Uterus (tissue), 4 donors: ENCODE results near the gene SLIT3. TPM values are rescaled to one million over a fixed set of nuclear protein-coding genes. Genes with fewer than 3 reads are reported as not detected.

Experiments used
- DNase-seq, 2 donors: peaks; one replicate each; pipeline ENCODE4 v3.0.0-alpha.2; 2019 to 2020
- H3K27ac ChIP-seq, 2 donors: fragments of 200-600 bp; sonication (generic); 1 replicate in 1 of 2; 2 replicates in 1 of 2; pipeline ENCODE4 v1.5.1; 2016 to 2018
- H3K27me3 ChIP-seq, 2 donors: fragments of 200-600 bp; sonication (generic); one replicate each; pipeline ENCODE4 v1.5.1; 2018 to 2019; ENCODE audit warnings: control low read depth in 1 of 2
- H3K36me3 ChIP-seq, 2 donors: fragments of 200-600 bp; sonication (generic); one replicate each; pipeline ENCODE4 v1.5.1; 2019; ENCODE audit warnings: control low read depth in 1 of 2
- H3K4me1 ChIP-seq, 2 donors: fragments of 200-600 bp; sonication (generic); one replicate each; pipeline ENCODE4 v1.5.1; 2018 to 2019; ENCODE audit warnings: control low read depth in 1 of 2
- H3K4me3 ChIP-seq, 2 donors: fragments of 200-600 bp; sonication (generic); 1 replicate in 1 of 2; 2 replicates in 1 of 2; pipeline ENCODE4 v1.5.1; 2018 to 2019; ENCODE audit warnings: mild to moderate bottlenecking in 1 of 2
- H3K9me3 ChIP-seq, 2 donors: fragments of 200-600 bp; sonication (generic); one replicate each; pipeline ENCODE4 v1.5.1; 2019; ENCODE audit warnings: control low read depth in 1 of 2
- POLR2A ChIP-seq, 2 donors: fragments of 450-650 bp; IDR thresholded peaks; one replicate each; pipeline ENCODE4 v1.6.1; 2016; ENCODE audit warnings: antibody characterized with exemption in 2 of 2, mild to moderate bottlenecking in 1 of 2, moderate library complexity in 1 of 2
- intact Hi-C: fragments of 100-400 bp; cut with DNase I; formaldehyde crosslinking; loops from one replicate; pipeline ENCODE4 v1.15.1; 2023; ENCODE audit warnings: low total_unique reads
- total RNA-seq, 4 donors: library from RNA; depleted of rRNA in 3 of 4; stranded (reverse); fragments of >200 nt in 3 of 4; gene quantifications; one replicate each; pipeline versions ENCODE4 v1.1.0 to v1.2.4, GENCODE V29; 2014 to 2023
- TF ChIP-seq, protein P1 (sequence below), 4 experiments: fragments of 200-600 bp in 2 of 4; fragments of 450-650 bp in 2 of 4; sonication (generic) in 2 of 4; IDR thresholded peaks; one replicate each; pipeline ENCODE4 v1.5.1; 2016 to 2019; ENCODE audit warnings: antibody characterized with exemption in 4 of 4, mild to moderate bottlenecking in 2 of 4, moderate library complexity in 1 of 4
- donor health status: DM: yes; HTN: yes; CAD: no.

SLIT3 gene
- total RNA-seq, 4 donors from 2014 or later: 9.4 to 62.2 (median 28.1) TPM

DNA sequence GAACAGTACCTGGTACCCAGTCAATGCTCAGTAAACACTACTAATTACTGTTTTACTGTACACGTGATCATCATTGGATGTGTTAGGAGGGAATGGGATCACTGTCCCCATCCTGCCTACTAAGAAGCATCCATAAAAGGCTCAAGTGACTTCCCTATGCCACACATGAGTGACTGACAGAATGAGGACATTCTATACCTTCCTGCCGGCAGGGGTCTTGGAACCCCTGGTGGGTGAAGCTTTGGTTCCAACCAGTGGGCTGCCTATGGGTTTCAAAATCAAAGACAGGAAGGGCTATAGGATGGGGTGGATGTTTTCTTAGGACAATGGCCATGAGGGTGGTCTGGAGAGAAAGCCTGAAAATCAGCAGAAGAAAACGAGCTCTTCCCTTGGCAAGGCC is 512.2 kb downstream of the SLIT3 start:
- Histone ChIP-seq H3K27me3 (no peaks in the 10 kb centered on the region), H3K36me3 (no peaks in the 10 kb centered on the region), H3K4me3 (no peak overlapping the region), H3K9me3 (no peaks in the 10 kb centered on the region), H3K4me1 (no peaks in the 10 kb centered on the region), H3K27ac (no peak overlapping the region)
- intact Hi-C loops: no loop called here
- no peak for TF ChIP-seq POLR2A (IDR thresholded peaks at IDR 0.05)
- TF ChIP-seq, protein P1, sequence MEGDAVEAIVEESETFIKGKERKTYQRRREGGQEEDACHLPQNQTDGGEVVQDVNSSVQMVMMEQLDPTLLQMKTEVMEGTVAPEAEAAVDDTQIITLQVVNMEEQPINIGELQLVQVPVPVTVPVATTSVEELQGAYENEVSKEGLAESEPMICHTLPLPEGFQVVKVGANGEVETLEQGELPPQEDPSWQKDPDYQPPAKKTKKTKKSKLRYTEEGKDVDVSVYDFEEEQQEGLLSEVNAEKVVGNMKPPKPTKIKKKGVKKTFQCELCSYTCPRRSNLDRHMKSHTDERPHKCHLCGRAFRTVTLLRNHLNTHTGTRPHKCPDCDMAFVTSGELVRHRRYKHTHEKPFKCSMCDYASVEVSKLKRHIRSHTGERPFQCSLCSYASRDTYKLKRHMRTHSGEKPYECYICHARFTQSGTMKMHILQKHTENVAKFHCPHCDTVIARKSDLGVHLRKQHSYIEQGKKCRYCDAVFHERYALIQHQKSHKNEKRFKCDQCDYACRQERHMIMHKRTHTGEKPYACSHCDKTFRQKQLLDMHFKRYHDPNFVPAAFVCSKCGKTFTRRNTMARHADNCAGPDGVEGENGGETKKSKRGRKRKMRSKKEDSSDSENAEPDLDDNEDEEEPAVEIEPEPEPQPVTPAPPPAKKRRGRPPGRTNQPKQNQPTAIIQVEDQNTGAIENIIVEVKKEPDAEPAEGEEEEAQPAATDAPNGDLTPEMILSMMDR (IDR thresholded peaks at IDR 0.05): no peak
- no peak for DNase-seq

DNA sequence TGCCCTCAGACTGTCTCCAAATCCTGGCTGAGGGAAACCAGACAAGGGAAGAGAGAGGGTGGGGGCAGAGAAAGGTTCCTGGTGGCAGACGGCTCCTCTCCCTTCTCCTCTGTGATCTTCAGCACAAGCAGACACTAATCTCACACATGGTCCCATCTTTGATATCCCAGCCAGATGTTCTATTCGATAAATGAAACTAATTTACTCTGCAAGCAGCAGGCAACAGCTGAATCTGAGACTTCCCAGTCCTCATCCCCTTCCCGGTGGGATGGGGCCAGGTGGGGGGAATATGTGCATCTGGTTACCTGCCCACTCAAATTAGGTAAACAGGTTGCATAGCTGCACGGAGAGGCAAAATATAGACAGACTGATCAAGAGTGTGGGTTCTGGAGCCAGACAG is 512.8 kb downstream of the SLIT3 start:
- Histone ChIP-seq H3K27me3 (no peaks in the 10 kb centered on the region), H3K4me3 (no peak overlapping the region), H3K36me3 (no peaks in the 10 kb centered on the region), H3K9me3 (no peaks in the 10 kb centered on the region), H3K4me1 (no peaks in the 10 kb centered on the region), H3K27ac (no peak overlapping the region)
- TF ChIP-seq, protein P1 (IDR thresholded peaks at IDR 0.05): no peak
- no peak for TF ChIP-seq POLR2A (IDR thresholded peaks at IDR 0.05)
- intact Hi-C loops: no loop called here
- DNase-seq: no peak

DNA sequence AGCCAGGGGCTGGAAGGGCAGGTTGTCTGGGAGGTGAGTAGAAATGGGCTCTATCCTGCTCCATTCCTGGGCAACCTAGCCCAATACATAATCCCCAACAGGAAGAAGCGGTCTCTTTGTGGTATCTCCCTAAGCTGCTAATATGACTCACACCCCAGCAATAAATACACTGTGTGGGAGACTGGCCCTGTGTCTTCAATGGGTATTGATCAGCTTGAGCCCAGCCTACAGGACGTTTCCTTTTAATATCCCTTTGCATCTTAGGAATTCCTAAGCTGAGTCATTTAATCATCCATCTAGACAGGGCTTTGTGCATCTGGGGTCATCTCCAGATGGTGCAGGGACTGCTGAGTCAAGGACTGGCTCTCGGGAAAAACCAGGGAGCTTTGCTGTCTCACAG is 514.8 kb downstream of the SLIT3 start:
- TF ChIP-seq, protein P1 (IDR thresholded peaks at IDR 0.05): no peak
- TF ChIP-seq POLR2A (IDR thresholded peaks at IDR 0.05): no peak
- Histone ChIP-seq H3K4me1 (no peaks in the 10 kb centered on the region), H3K9me3 (no peaks in the 10 kb centered on the region), H3K27me3 (no peaks in the 10 kb centered on the region), H3K36me3 (no peaks in the 10 kb centered on the region), H3K27ac (no peak overlapping the region), H3K4me3 (no peak overlapping the region)
- DNase-seq: no peak
- intact Hi-C loops: no loop called here

DNA sequence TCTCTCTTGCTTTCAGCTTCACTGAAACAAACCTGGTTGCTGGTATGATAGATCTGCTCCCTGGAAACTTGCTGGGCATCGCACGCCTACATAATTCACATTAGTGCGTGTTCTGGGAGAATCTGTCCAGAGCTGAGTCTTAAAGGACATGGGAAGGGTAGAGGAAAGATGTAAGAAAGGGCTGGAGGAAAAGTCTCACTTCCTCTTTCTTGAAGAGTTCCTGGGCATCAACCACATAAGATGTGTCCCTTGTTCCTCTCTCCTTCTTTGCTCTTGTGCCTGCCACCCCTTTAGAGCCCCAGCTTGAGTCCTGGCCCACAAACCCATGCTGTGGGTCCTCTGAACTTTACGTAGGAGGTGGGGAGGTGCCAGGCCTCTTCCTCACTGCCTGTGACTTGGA is 516.5 kb downstream of the SLIT3 start:
- DNase-seq: no peak
- intact Hi-C loops: no loop called here
- no peak overlapping the region for H3K27ac ChIP-seq
- H3K36me3 ChIP-seq: no peaks in the 10 kb centered on the region
- H3K4me1 ChIP-seq: no peaks in the 10 kb centered on the region
- TF ChIP-seq, protein P1 (IDR thresholded peaks at IDR 0.05): no peak
- no peak for TF ChIP-seq POLR2A (IDR thresholded peaks at IDR 0.05)
- H3K27me3 ChIP-seq: no peaks in the 10 kb centered on the region
- H3K4me3 ChIP-seq: no peak overlapping the region
- H3K9me3 ChIP-seq: no peaks in the 10 kb centered on the region

DNA sequence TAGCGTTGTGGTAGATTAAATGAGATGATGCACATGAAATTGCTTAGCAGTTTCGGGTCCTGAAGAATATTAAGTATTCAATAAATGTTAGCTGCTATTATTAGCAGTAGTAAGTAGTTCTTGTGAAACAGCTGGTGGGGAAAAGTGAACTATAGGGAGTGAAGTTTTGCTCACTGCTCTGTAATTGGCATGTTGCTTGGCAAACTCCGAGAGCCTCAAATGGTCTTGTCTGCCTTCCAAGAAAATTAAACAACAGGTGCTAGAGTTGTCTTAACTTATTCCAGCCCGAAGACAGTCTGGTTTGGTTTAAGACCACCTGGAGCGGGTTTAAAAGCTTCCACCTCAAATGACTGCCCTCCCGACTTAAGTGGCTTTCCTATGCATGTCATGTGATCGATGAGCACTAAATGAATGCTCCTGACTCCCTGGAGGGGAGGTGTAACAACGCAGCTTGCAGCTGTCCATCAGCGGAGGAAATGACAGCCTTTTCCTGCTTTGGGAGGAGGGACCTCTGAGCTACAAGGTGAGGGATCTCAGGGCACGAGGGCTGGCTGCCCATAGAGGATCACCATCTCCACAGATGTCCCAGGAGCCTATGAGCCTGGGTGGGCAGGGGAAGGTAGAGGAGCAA is 518.9 kb downstream of the SLIT3 start:
- H3K4me1 ChIP-seq: no peaks in the 10 kb centered on the region
- TF ChIP-seq, protein P1 (IDR thresholded peaks at IDR 0.05): no peak
- no peak for TF ChIP-seq POLR2A (IDR thresholded peaks at IDR 0.05)
- no peaks in the 10 kb centered on the region for H3K9me3 ChIP-seq
- intact Hi-C loops: no loop called here
- no peaks in the 10 kb centered on the region for H3K27me3 ChIP-seq
- H3K27ac ChIP-seq: no peak overlapping the region
- no peaks in the 10 kb centered on the region for H3K36me3 ChIP-seq
- no peak overlapping the region for H3K4me3 ChIP-seq
- DNase-seq: no peak
